Small intestine (tissue), 7 donors: ENCODE data around the gene TTC7B. TPM values are rescaled to one million over a fixed set of nuclear protein-coding genes. Genes with fewer than 3 reads are reported as not detected.
A peak's percentile ranks its signal among the peaks of the same experiment; 100 is the strongest.
"Not testable (repeated sequence)": the region's sequence is repeated elsewhere in the genome, so short reads cannot be mapped to it uniquely, and the experiment has no call there.

Experiments used
- DNase-seq, 2 donors: peaks; one replicate each; pipeline versions ENCODE4 v3.0.0 to v3.0.0-alpha.2; 2013
- FAIRE-seq: peaks from 2 replicates; lab custom pipeline; 2012; peaks lifted over from hg19 to GRCh38; lab: Jason Lieb, UNC
- H3K27ac ChIP-seq, 3 donors: one replicate each; pipeline ENCODE4 v1.5.1; 2013; ENCODE audit warnings: low read length in 2 of 3, mild to moderate bottlenecking in 2 of 3, control low read depth in 1 of 3, inconsistent platforms in 1 of 3, low read depth in 1 of 3, moderate library complexity in 1 of 3
- H3K27me3 ChIP-seq, 3 donors: one replicate each; pipeline ENCODE4 v1.6.1; 2013; ENCODE audit warnings: low read length in 3 of 3, inconsistent platforms in 1 of 3; ENCODE audit not compliant: control insufficient read depth in 3 of 3, insufficient read depth in 3 of 3
- H3K36me3 ChIP-seq, 3 donors: one replicate each; pipeline ENCODE4 v1.6.1; 2013; ENCODE audit warnings: low read length in 3 of 3, inconsistent platforms in 1 of 3, low read depth in 1 of 3, mild to moderate bottlenecking in 1 of 3, moderate library complexity in 1 of 3; ENCODE audit not compliant: control insufficient read depth in 3 of 3, insufficient read depth in 2 of 3
- H3K4me1 ChIP-seq, 3 donors: one replicate each; pipeline ENCODE4 v1.6.1; 2013; ENCODE audit warnings: low read length in 2 of 3, inconsistent platforms in 1 of 3, low read depth in 1 of 3, mild to moderate bottlenecking in 1 of 3, moderate library complexity in 1 of 3; ENCODE audit not compliant: control insufficient read depth in 3 of 3, insufficient read depth in 2 of 3
- H3K4me3 ChIP-seq, 3 donors: one replicate each; pipeline ENCODE4 v1.5.1; 2013; ENCODE audit warnings: low read length in 3 of 3, control low read depth in 1 of 3, inconsistent platforms in 1 of 3, low read depth in 1 of 3, mild to moderate bottlenecking in 1 of 3, moderate library complexity in 1 of 3
- H3K9me3 ChIP-seq, 2 donors: one replicate each; pipeline ENCODE4 v1.6.1; 2013; ENCODE audit warnings: low read depth in 1 of 2, low read length in 1 of 2; ENCODE audit not compliant: control insufficient read depth in 2 of 2, insufficient read depth in 1 of 2
- WGBS, 3 donors: extraction: QIAGEN DNeasy Blood & Tissue Kit; methylation state at CpG; one replicate each; pipeline ENCODE4 v1.1.7; 2013; 5-methylcytosine and 5-hydroxymethylcytosine counted together
- polyA plus RNA-seq, 4 donors: library from polyadenylated mRNA; stranded (reverse) in 3 of 4; unstranded in 1 of 4; fragments of 200-250 nt in 3 of 4; fragments of 120-200 nt in 1 of 4; gene quantifications; one replicate each; pipeline versions ENCODE4 v1.2.1 to v1.2.3, GENCODE V29; 2013
- donor health status: healthy with polysubstance abuse.
- donor health status: control.
- donor health status: control.
- donor health status: Bipolar disorder and iron deficiency.
- donor health status: healthy.

The TTC7B gene
- polyA plus RNA-seq, 4 donors, result 2.9 to 8.8 (median 4.3) TPM

- Histone ChIP-seq H3K27ac (peak overlapping the region in 2 of 3 donors; percentile 32 to 65), H3K9me3 (no peaks in the 10 kb centered on the region), H3K36me3 (no peaks in the 10 kb centered on the region), H3K4me1 (no peaks in the 10 kb centered on the region), H3K4me3 (no peak overlapping the region), H3K27me3 (no peaks in the 10 kb centered on the region)
- no peak for FAIRE-seq
- WGBS, 3 donors, result 62 to 77% (median 76%) methylated on average over 10 of the region's 10 CpGs
- DNase-seq, result no peak
These were observed 23.0 kb upstream of the TTC7B start for GRCh38 chr14:90839024-90839888.

GRCh38 chr14:90838531-90838930 is 22.3 kb upstream of the TTC7B start:
- not testable (repeated sequence) for H3K27ac ChIP-seq, H3K4me3 ChIP-seq, H3K9me3 ChIP-seq, FAIRE-seq, H3K27me3 ChIP-seq, H3K36me3 ChIP-seq, DNase-seq, H3K4me1 ChIP-seq
- WGBS, 3 donors, result 93 to 95% (median 94%) methylated on average over 8 of the region's 8 CpGs

GRCh38 chr14:90837355-90837754 is 21.1 kb upstream of the TTC7B start:
- no peaks in the 10 kb centered on the region for H3K27me3 ChIP-seq
- H3K36me3 ChIP-seq, result no peaks in the 10 kb centered on the region
- no peak overlapping the region for H3K4me3 ChIP-seq
- DNase-seq (no peak), FAIRE-seq (no peak)
- no peaks in the 10 kb centered on the region for H3K9me3 ChIP-seq
- no peaks in the 10 kb centered on the region for H3K4me1 ChIP-seq
- H3K27ac ChIP-seq, result no peak overlapping the region
- 88 to 92% (median 90%) methylated on average over 9 of the region's 9 CpGs for WGBS, 3 donors

GRCh38 chr14:90836692-90837063 is 20.4 kb upstream of the TTC7B start:
- DNase-seq, result no peak
- 80 to 84% (median 82%) methylated on average over 6 to 7 of the region's 7 CpGs for WGBS, 3 donors
- Histone ChIP-seq H3K4me1 (no peaks in the 10 kb centered on the region), H3K9me3 (no peaks in the 10 kb centered on the region), H3K27ac (no peak overlapping the region), H3K27me3 (peaks cover 0 to under 1% (median 0%) of the 10 kb centered on the region in 3 donors), H3K4me3 (no peak overlapping the region), H3K36me3 (no peaks in the 10 kb centered on the region)
- FAIRE-seq, result no peak

- FAIRE-seq (no peak), DNase-seq (no peak)
- WGBS, 3 donors, result 93 to 94% (median 93%) methylated on average over 10 of the region's 10 CpGs
- Histone ChIP-seq H3K9me3 (no peaks in the 10 kb centered on the region), H3K36me3 (no peaks in the 10 kb centered on the region), H3K27ac (no peak overlapping the region), H3K4me1 (peaks cover 0 to 11% (median 1%) of the 10 kb centered on the region in 3 donors), H3K4me3 (no peak overlapping the region), H3K27me3 (peaks cover 0 to 12% (median 0%) of the 10 kb centered on the region in 3 donors)
These were observed 15.6 kb upstream of the TTC7B start for GRCh38 chr14:90831821-90832220.

- no peak overlapping the region for H3K27ac ChIP-seq
- FAIRE-seq (no peak), DNase-seq (no peak)
- WGBS, 3 donors, result 89 to 93% (median 92%) methylated on average over 23 to 26 of the region's 26 CpGs
- H3K27me3 ChIP-seq, result peaks cover 0 to 12% (median 0%) of the 10 kb centered on the region in 3 donors
- H3K4me1 ChIP-seq, result peaks cover 0 to 11% (median 1%) of the 10 kb centered on the region in 3 donors
- no peak overlapping the region for H3K4me3 ChIP-seq
- H3K9me3 ChIP-seq, result no peaks in the 10 kb centered on the region
- no peaks in the 10 kb centered on the region for H3K36me3 ChIP-seq
These were observed 14.9 kb upstream of the TTC7B start for GRCh38 chr14:90830931-90831701.

- WGBS, 3 donors, result 96 to 98% (median 98%) methylated on average over 4 of the region's 4 CpGs
- no peak overlapping the region for H3K27ac ChIP-seq
These were observed 13.4 kb upstream of the TTC7B start for GRCh38 chr14:90829677-90830076.

More at GRCh38 chr14:90829677-90830076, 13.4 kb upstream of the TTC7B start:
- H3K27me3 ChIP-seq, result peaks cover 0 to 12% (median 0%) of the 10 kb centered on the region in 3 donors
- peaks cover 0 to 11% (median 1%) of the 10 kb centered on the region in 3 donors for H3K4me1 ChIP-seq
- DNase-seq, result no peak
- no peak for FAIRE-seq
- H3K9me3 ChIP-seq, result peaks cover 0 to 8% of the 10 kb centered on the region in 2 donors
- no peaks in the 10 kb centered on the region for H3K36me3 ChIP-seq
- no peak overlapping the region for H3K4me3 ChIP-seq
